Esophagus squamous epithelium (tissue), 4 donors: ENCODE results near the gene STK38L.

Source experiments
- CTCF ChIP-seq, 6 experiments: fragments of 450-650 bp in 4 of 6; fragments of 200-600 bp in 2 of 6; sonication (generic) in 2 of 6; IDR thresholded peaks; one replicate each; pipeline ENCODE4 v1.5.1; 2016 to 2019; ENCODE audit warnings: antibody characterized with exemption in 6 of 6, mild to moderate bottlenecking in 4 of 6, moderate library complexity in 4 of 6
- POLR2A ChIP-seq, 4 donors: fragments of 450-650 bp; IDR thresholded peaks; one replicate each; pipeline ENCODE4 v1.6.1; 2017; ENCODE audit warnings: antibody characterized with exemption in 4 of 4, mild to moderate bottlenecking in 4 of 4, moderate library complexity in 3 of 4

- TF ChIP-seq CTCF (IDR thresholded peaks at IDR 0.05) (no peak), POLR2A (IDR thresholded peaks at IDR 0.05) (peak in 1 of 4 donors; percentile 12)
Observed at GRCh38 chr12:27331291-27331926, 87.3 kb downstream of the STK38L start.
